ENCODE data around the gene SH2D4B.
"Not testable (repeated sequence)": the region's sequence is repeated elsewhere in the genome, so short reads cannot be mapped to it uniquely, and the experiment has no call there.

The SH2D4B gene

DNA sequence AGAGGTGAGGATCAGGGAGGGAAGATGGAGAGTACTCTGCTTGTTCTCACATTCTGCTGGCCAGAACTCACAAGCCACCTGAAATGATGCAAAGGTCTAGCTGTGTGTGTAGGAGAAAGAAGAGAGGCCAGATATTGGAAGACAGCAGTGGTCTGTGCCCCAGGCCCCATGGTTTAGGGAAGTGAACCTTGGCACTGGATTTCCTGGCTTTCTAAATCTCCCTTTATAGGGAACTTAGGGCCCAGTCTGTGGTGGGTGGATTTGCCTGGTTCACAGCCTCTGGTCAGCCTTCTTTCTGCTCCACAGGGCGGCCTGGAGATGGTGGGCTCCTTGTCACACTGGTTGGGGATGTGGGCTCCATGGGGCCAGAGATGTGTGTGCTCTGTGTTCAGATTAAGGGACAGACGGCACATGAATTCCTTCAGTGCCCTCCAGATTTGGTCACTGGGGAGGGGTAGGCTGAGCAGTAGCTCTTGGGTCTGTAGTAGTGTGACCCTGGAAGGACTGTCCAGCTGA lies 9.5 kb upstream of the SH2D4B start:
- DNase-seq (ENCODE audit: low read depth), result no peak
- no peak overlapping the region for H3K4me3 ChIP-seq (ENCODE audit: low read length)
- TF ChIP-seq CTCF (conservative IDR thresholded peaks at IDR 0.05; ENCODE audit: low read depth, low read length), result no peak

DNA sequence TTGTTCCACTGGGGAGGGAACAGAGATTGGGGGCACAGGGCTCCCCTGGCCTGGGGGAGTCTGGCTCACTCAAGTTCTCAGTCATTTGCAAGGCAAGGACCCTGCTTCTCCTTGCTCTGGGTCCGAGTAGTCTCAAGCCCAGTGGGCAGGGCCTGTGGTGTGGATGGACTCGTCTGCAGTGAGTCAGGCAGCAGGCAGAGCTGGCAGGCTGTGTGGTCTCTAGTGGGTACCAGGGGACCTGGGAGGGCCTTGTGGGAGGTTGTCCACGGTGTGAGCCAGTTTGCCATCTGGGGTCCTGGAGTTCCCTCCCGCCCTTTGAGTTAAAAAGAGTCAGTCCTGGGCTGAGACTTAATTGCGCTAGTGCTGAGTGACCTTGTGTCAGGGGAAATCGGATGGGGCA lies 8.8 kb upstream of the SH2D4B start:
- no peak for DNase-seq (ENCODE audit: low read depth)
- H3K4me3 ChIP-seq (ENCODE audit: low read length), result no peak overlapping the region
- TF ChIP-seq CTCF (conservative IDR thresholded peaks at IDR 0.05; ENCODE audit: low read depth, low read length), result no peak

- no peak overlapping the region for H3K4me3 ChIP-seq (ENCODE audit: low read length)
- no peak for DNase-seq (ENCODE audit: low read depth)
- TF ChIP-seq CTCF (conservative IDR thresholded peaks at IDR 0.05; ENCODE audit: low read depth, low read length), result no peak
Measured at GRCh38 chr10:80529604-80530003, 8.1 kb upstream of the SH2D4B start.

DNA sequence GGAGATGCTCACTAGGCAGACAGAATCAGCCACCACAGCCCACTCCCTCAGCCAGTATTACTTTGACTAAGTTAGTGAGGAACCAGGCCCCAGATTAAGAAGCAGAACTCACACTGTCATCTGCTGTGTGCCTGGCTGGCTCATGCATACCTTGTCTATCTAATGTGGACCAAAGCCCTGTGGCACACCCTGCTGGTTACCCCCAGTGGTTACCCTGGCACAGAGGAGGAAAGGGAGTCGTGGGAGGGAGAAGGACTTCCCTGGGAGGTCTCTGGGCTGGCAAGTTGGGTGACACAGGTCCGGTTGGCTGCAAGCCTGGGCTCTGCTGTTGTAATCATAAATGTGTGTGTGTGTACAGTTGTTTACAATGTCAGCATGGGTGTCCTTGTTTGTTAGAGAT lies 7.5 kb upstream of the SH2D4B start:
- TF ChIP-seq CTCF (conservative IDR thresholded peaks at IDR 0.05; ENCODE audit: low read depth, low read length), result peak; percentile 48
- no peak overlapping the region for H3K4me3 ChIP-seq (ENCODE audit: low read length)
- no peak for DNase-seq (ENCODE audit: low read depth)

GRCh38 chr10:80530816-80531215 lies 6.9 kb upstream of the SH2D4B start:
- DNase-seq (ENCODE audit: low read depth), result no peak
- no peak overlapping the region for H3K4me3 ChIP-seq (ENCODE audit: low read length)
- TF ChIP-seq CTCF (conservative IDR thresholded peaks at IDR 0.05; ENCODE audit: low read depth, low read length), result no peak

DNA sequence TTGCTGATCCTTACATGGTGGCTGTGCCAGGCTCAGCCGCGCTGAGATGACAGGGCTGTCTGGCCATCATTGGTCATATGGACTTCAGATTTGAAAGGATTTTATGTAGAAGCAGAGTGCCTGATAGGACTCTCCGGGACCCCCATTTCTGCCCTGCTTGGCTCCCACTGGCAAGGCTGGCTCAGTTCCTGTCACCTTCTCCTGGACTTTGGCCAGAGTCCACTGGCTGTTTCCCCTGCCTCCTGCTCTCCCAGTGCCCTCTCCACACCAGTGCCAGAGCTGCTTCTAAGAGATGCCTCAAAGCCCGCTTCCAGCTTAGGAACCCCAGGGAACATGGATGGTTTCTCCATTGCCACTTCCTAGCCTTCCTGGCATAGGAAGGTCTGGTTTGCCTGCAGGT lies 5.1 kb upstream of the SH2D4B start:
- DNase-seq (ENCODE audit: low read depth), result no peak
- H3K4me3 ChIP-seq (ENCODE audit: low read length), result no peak overlapping the region
- TF ChIP-seq CTCF (conservative IDR thresholded peaks at IDR 0.05; ENCODE audit: low read depth, low read length), result no peak

GRCh38 chr10:80534059-80534458 lies 3.6 kb upstream of the SH2D4B start:
- not testable (repeated sequence) for DNase-seq (ENCODE audit: low read depth); H3K4me3 ChIP-seq (ENCODE audit: low read length)

GRCh38 chr10:80534646-80535045 lies 3.1 kb upstream of the SH2D4B start:
- H3K4me3 ChIP-seq (ENCODE audit: low read length); DNase-seq (ENCODE audit: low read depth): not testable (repeated sequence)
